MM.1S (cell line): ENCODE measurements around the gene ARL5C.
"Not testable (repeated sequence)": the region's sequence is repeated elsewhere in the genome, so short reads cannot be mapped to it uniquely, and the experiment has no call there.

ENCODE experiments used
- EZH2 ChIP-seq: fragments of 300-600 bp; sonication (generic); optimal IDR thresholded peaks from 2 replicates; pipeline ENCODE3; 2017; ENCODE audit warnings: low read depth, mild to moderate bottlenecking, antibody characterized with exemption, low read length, mixed read lengths
- EZH2phosphoT487 ChIP-seq: fragments of 300-600 bp; sonication (generic); IDR thresholded peaks from 2 replicates; pipeline ENCODE4 v1.6.1; 2018; ENCODE audit warnings: antibody characterized with exemption, low read length
- TF ChIP-seq, protein P1 (sequence below): fragments of 300-600 bp; sonication (generic); IDR thresholded peaks from 2 replicates; pipeline ENCODE4 v1.5.1; 2016; ENCODE audit warnings: antibody characterized with exemption, low read length, mixed read lengths

DNA sequence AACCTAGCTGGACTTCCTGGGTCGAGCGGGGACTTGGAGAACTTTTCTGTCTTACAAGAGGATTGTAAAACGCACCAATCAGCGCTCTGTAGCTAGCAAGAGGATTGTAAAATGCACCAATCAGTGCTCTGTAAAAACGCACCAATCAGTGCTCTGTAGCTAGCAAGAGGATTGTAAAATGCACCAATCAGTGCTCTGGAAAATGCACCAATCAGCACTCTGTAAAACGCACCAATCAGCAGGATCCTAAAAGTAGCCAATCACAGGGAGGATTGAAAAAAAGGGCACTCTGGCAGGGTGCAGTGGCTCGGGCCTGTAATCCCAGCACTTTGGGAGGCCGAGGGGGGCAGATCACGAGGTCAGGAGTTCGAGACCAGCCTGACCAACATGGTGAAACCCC, 2.5 kb upstream of the ARL5C start:
- TF ChIP-seq, protein P1, sequence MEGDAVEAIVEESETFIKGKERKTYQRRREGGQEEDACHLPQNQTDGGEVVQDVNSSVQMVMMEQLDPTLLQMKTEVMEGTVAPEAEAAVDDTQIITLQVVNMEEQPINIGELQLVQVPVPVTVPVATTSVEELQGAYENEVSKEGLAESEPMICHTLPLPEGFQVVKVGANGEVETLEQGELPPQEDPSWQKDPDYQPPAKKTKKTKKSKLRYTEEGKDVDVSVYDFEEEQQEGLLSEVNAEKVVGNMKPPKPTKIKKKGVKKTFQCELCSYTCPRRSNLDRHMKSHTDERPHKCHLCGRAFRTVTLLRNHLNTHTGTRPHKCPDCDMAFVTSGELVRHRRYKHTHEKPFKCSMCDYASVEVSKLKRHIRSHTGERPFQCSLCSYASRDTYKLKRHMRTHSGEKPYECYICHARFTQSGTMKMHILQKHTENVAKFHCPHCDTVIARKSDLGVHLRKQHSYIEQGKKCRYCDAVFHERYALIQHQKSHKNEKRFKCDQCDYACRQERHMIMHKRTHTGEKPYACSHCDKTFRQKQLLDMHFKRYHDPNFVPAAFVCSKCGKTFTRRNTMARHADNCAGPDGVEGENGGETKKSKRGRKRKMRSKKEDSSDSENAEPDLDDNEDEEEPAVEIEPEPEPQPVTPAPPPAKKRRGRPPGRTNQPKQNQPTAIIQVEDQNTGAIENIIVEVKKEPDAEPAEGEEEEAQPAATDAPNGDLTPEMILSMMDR, result not testable (repeated sequence)
- not testable (repeated sequence) for TF ChIP-seq EZH2, EZH2phosphoT487
